Thyroid gland (tissue), 4 donors: ENCODE results near the gene ZNF576. TPM values are rescaled to one million over a fixed set of nuclear protein-coding genes. Genes with fewer than 3 reads are reported as not detected.

Source experiments
- DNase-seq, 2 donors: peaks; one replicate each; pipeline ENCODE4 v3.0.0-alpha.2; 2019
- H3K27ac ChIP-seq, 3 donors: fragments of 200-600 bp; sonication (generic); 1 replicate in 2 of 3; 2 replicates in 1 of 3; pipeline ENCODE4 v1.5.1; 2016 to 2019; ENCODE audit warnings: mild to moderate bottlenecking in 1 of 3, moderate library complexity in 1 of 3
- H3K27me3 ChIP-seq: fragments of 200-600 bp; sonication (generic); one replicate; pipeline ENCODE4 v1.5.1; 2019
- H3K36me3 ChIP-seq, 2 donors: fragments of 200-600 bp; sonication (generic); one replicate each; pipeline ENCODE4 v1.5.1; 2016 to 2019
- H3K4me1 ChIP-seq, 2 donors: fragments of 200-600 bp; sonication (generic); one replicate each; pipeline ENCODE4 v1.5.1; 2017 to 2019
- H3K4me3 ChIP-seq, 3 donors: fragments of 200-600 bp; sonication (generic); replicated peaks in 1 of 3; 1 replicate in 2 of 3; 2 replicates in 1 of 3; pipeline ENCODE4 v1.5.1; 2016; ENCODE audit warnings: mild to moderate bottlenecking in 1 of 3
- H3K9me3 ChIP-seq: fragments of 200-600 bp; sonication (generic); one replicate; pipeline ENCODE4 v1.5.1; 2017
- CTCF ChIP-seq, 6 experiments: fragments of 200-600 bp in 3 of 6; fragments of 450-650 bp in 3 of 6; sonication (generic) in 3 of 6; IDR thresholded peaks; one replicate each; pipeline ENCODE4 v1.5.1; 2016 to 2019; ENCODE audit warnings: antibody characterized with exemption in 6 of 6, mild to moderate bottlenecking in 2 of 6, inconsistent platforms in 1 of 6, moderate library complexity in 1 of 6
- POLR2A ChIP-seq, 2 donors: fragments of 450-650 bp; IDR thresholded peaks; one replicate each; pipeline ENCODE4 v1.6.1; 2017; ENCODE audit warnings: antibody characterized with exemption in 2 of 2, mild to moderate bottlenecking in 2 of 2, moderate library complexity in 1 of 2
- WGBS, 2 donors: methylation state at CpG; one replicate each; pipeline ENCODE4 v1.1.5; 2017; 5-methylcytosine and 5-hydroxymethylcytosine counted together
- intact Hi-C: fragments of 100-400 bp; cut with DNase I; formaldehyde crosslinking; loops from one replicate; pipeline ENCODE4 v1.15.1; 2023
- total RNA-seq, 4 donors: library from RNA; depleted of rRNA; stranded (reverse); fragments of >200 nt; gene quantifications; one replicate each; pipeline ENCODE4 v1.2.3, GENCODE V29; 2016

The ZNF576 gene
- total RNA-seq, 4 donors from 2014 or later = 15.7 to 23.5 (median 17.9) TPM

GRCh38 chr19:43622070-43622469, 25.7 kb downstream of the ZNF576 start:
- intact Hi-C loops = no loop called here
- H3K9me3 ChIP-seq = no peaks in the 10 kb centered on the region
- TF ChIP-seq POLR2A (IDR thresholded peaks at IDR 0.05) (no peak), CTCF (IDR thresholded peaks at IDR 0.05) (no peak)
- no peaks in the 10 kb centered on the region for H3K27me3 ChIP-seq
- 79 to 83% methylated on average over 4 of the region's 4 CpGs for WGBS, 2 donors
- DNase-seq = no peak
- no peak overlapping the region for H3K27ac ChIP-seq
- H3K36me3 ChIP-seq = no peaks in the 10 kb centered on the region
- peaks cover 7 to 10% of the 10 kb centered on the region in 2 donors for H3K4me1 ChIP-seq
- H3K4me3 ChIP-seq = no peak overlapping the region

- 78 to 83% methylated on average over 1 of the region's 1 CpG for WGBS, 2 donors
Measured at GRCh38 chr19:43622956-43623355, 26.6 kb downstream of the ZNF576 start.

GRCh38 chr19:43623889-43624670, 27.7 kb downstream of the ZNF576 start:
- no peak for DNase-seq
- Histone ChIP-seq H3K27me3 (no peaks in the 10 kb centered on the region), H3K4me1 (peaks cover 0 to 4% of the 10 kb centered on the region in 2 donors), H3K9me3 (no peaks in the 10 kb centered on the region), H3K27ac (no peak overlapping the region), H3K4me3 (no peak overlapping the region), H3K36me3 (no peaks in the 10 kb centered on the region)
- intact Hi-C loops = no loop called here
- 84 to 91% methylated on average over 35 of the region's 35 CpGs for WGBS, 2 donors
- TF ChIP-seq CTCF (IDR thresholded peaks at IDR 0.05) = no peak

More at GRCh38 chr19:43622956-43623355, 26.6 kb downstream of the ZNF576 start:
- H3K9me3 ChIP-seq = no peaks in the 10 kb centered on the region
- no peak overlapping the region for H3K27ac ChIP-seq
- H3K36me3 ChIP-seq = no peaks in the 10 kb centered on the region
- H3K4me1 ChIP-seq = peaks cover 7 to 10% of the 10 kb centered on the region in 2 donors
- TF ChIP-seq POLR2A (IDR thresholded peaks at IDR 0.05) (no peak), CTCF (IDR thresholded peaks at IDR 0.05) (no peak)
- no peaks in the 10 kb centered on the region for H3K27me3 ChIP-seq
- H3K4me3 ChIP-seq = no peak overlapping the region
- DNase-seq = no peak
- intact Hi-C loops = no loop called here

GRCh38 chr19:43624933-43625332, 28.5 kb downstream of the ZNF576 start:
- Histone ChIP-seq H3K36me3 (no peaks in the 10 kb centered on the region), H3K9me3 (no peaks in the 10 kb centered on the region), H3K27me3 (no peaks in the 10 kb centered on the region), H3K27ac (no peak overlapping the region), H3K4me1 (peaks cover 0 to 3% of the 10 kb centered on the region in 2 donors), H3K4me3 (no peak overlapping the region)
- intact Hi-C loops = no loop called here
- peak; percentile 15 to 22 for DNase-seq
- TF ChIP-seq POLR2A (IDR thresholded peaks at IDR 0.05) (no peak), CTCF (IDR thresholded peaks at IDR 0.05) (no peak)
- 38 to 41% methylated on average over 25 to 30 of the region's 30 CpGs for WGBS, 2 donors

GRCh38 chr19:43625918-43626579, 29.7 kb downstream of the ZNF576 start:
- no peaks in the 10 kb centered on the region for H3K36me3 ChIP-seq
- no peaks in the 10 kb centered on the region for H3K4me1 ChIP-seq
- no peaks in the 10 kb centered on the region for H3K27me3 ChIP-seq
- DNase-seq = no peak
- TF ChIP-seq POLR2A (IDR thresholded peaks at IDR 0.05) (no peak), CTCF (IDR thresholded peaks at IDR 0.05) (no peak)
- no peak overlapping the region for H3K27ac ChIP-seq
- no peak overlapping the region for H3K4me3 ChIP-seq
- 82 to 84% methylated on average over 30 to 31 of the region's 32 CpGs for WGBS, 2 donors
- intact Hi-C loops = no loop called here
- H3K9me3 ChIP-seq = no peaks in the 10 kb centered on the region
